Nephron (organoid): ENCODE measurements around the gene DEPP1.

Experiments used
- H3K27ac Mint-ChIP-seq, 3 experiments: 2 replicates each; pipeline ENCODE4 v1.8.0; 2020; ENCODE audit warnings: mixed read lengths in 3 of 3, mild to moderate bottlenecking in 2 of 3, moderate library complexity in 1 of 3
- H3K27me3 Mint-ChIP-seq: 2 replicates; pipeline ENCODE4 v1.8.0; 2021; ENCODE audit warnings: low read depth, mild to moderate bottlenecking, moderate library complexity, mixed read lengths
- H3K36me3 Mint-ChIP-seq: 2 replicates; pipeline ENCODE4 v1.8.0; 2020; ENCODE audit warnings: low read depth, mixed read lengths
- H3K4me1 Mint-ChIP-seq: 2 replicates; pipeline ENCODE4 v1.8.0; 2020; ENCODE audit warnings: mixed read lengths
- H3K4me3 Mint-ChIP-seq, 3 experiments: 2 replicates each; pipeline ENCODE4 v1.8.0; 2020; ENCODE audit warnings: mild to moderate bottlenecking in 3 of 3, mixed read lengths in 3 of 3, moderate library complexity in 2 of 3
- H3K9me3 Mint-ChIP-seq: 2 replicates; pipeline ENCODE4 v1.8.0; 2020; ENCODE audit warnings: mixed read lengths
- CTCF ChIP-seq, 3 experiments: fragments of 200-600 bp; sonication (generic); IDR thresholded peaks; one replicate each; pipeline ENCODE4 v1.5.0; 2021; ENCODE audit warnings: antibody characterized with exemption in 3 of 3; ENCODE audit not compliant: unreplicated experiment in 3 of 3

Gene DEPP1

GRCh38 chr10:44986179-44986578 lies 7.6 kb upstream of the DEPP1 start:
- TF ChIP-seq CTCF (IDR thresholded peaks at IDR 0.05; ENCODE audit: unreplicated experiment in 3 of 3) = no peak
- Mint-ChIP-seq H3K36me3 (peaks cover 26% of the 10 kb centered on the region), H3K9me3 (no peaks in the 10 kb centered on the region), H3K4me1 (peaks cover 47% of the 10 kb centered on the region), H3K27ac (no peak overlapping the region), H3K27me3 (no peaks in the 10 kb centered on the region), H3K4me3 (no peak overlapping the region)

- Mint-ChIP-seq H3K4me3 (no peak overlapping the region), H3K27me3 (no peaks in the 10 kb centered on the region), H3K36me3 (peaks cover 26% of the 10 kb centered on the region), H3K27ac (peak overlapping the region in 1 of 3 experiments; percentile 54), H3K9me3 (no peaks in the 10 kb centered on the region), H3K4me1 (peaks cover 47% of the 10 kb centered on the region)
- no peak for TF ChIP-seq CTCF (IDR thresholded peaks at IDR 0.05; ENCODE audit: unreplicated experiment in 3 of 3)
Measured at GRCh38 chr10:44985175-44985681, 6.6 kb upstream of the DEPP1 start.

GRCh38 chr10:44984671-44985101 lies 6.1 kb upstream of the DEPP1 start:
- H3K9me3 Mint-ChIP-seq = no peaks in the 10 kb centered on the region
- H3K27ac Mint-ChIP-seq = no peak overlapping the region
- no peak overlapping the region for H3K4me3 Mint-ChIP-seq
- TF ChIP-seq CTCF (IDR thresholded peaks at IDR 0.05; ENCODE audit: unreplicated experiment in 3 of 3) = no peak
- H3K27me3 Mint-ChIP-seq = no peaks in the 10 kb centered on the region
- peaks cover 45% of the 10 kb centered on the region for H3K4me1 Mint-ChIP-seq
- peaks cover 26% of the 10 kb centered on the region for H3K36me3 Mint-ChIP-seq

GRCh38 chr10:44983895-44984278 lies 5.3 kb upstream of the DEPP1 start:
- H3K9me3 Mint-ChIP-seq = no peaks in the 10 kb centered on the region
- H3K36me3 Mint-ChIP-seq = peaks cover 26% of the 10 kb centered on the region
- H3K4me1 Mint-ChIP-seq = peaks cover 46% of the 10 kb centered on the region
- H3K4me3 Mint-ChIP-seq = no peak overlapping the region
- H3K27me3 Mint-ChIP-seq = no peaks in the 10 kb centered on the region
- H3K27ac Mint-ChIP-seq = no peak overlapping the region
- TF ChIP-seq CTCF (IDR thresholded peaks at IDR 0.05; ENCODE audit: unreplicated experiment in 3 of 3) = no peak

- Mint-ChIP-seq H3K36me3 (peaks cover 21% of the 10 kb centered on the region), H3K4me1 (peaks cover 47% of the 10 kb centered on the region), H3K9me3 (no peaks in the 10 kb centered on the region), H3K4me3 (no peak overlapping the region), H3K27ac (no peak overlapping the region), H3K27me3 (no peaks in the 10 kb centered on the region)
- TF ChIP-seq CTCF (IDR thresholded peaks at IDR 0.05; ENCODE audit: unreplicated experiment in 3 of 3) = no peak
Measured at GRCh38 chr10:44983066-44983894, 4.7 kb upstream of the DEPP1 start.

- Mint-ChIP-seq H3K27ac (no peak overlapping the region), H3K4me3 (no peak overlapping the region), H3K27me3 (no peaks in the 10 kb centered on the region), H3K4me1 (peaks cover 52% of the 10 kb centered on the region), H3K36me3 (peaks cover 18% of the 10 kb centered on the region), H3K9me3 (no peaks in the 10 kb centered on the region)
- TF ChIP-seq CTCF (IDR thresholded peaks at IDR 0.05; ENCODE audit: unreplicated experiment in 3 of 3) = no peak
Measured at GRCh38 chr10:44982496-44982895, 3.9 kb upstream of the DEPP1 start.
